HEK293T (cell line): ENCODE measurements around the gene SCLY.

ENCODE experiments used
- CTCF ChIA-PET: fragments of 350-600 bp; formaldehyde crosslinking; extraction: SDS; loops from one replicate; lab custom pipeline; 2021; ENCODE audit warnings: antibody characterized with exemption, inconsistent platforms; lab: Yijun Ruan, JAX
- POLR2A ChIA-PET: fragments of 350-600 bp; formaldehyde crosslinking; extraction: SDS; loops from one replicate; lab custom pipeline; 2020; ENCODE audit warnings: antibody characterized with exemption, inconsistent platforms; lab: Yijun Ruan, JAX
- DNase-seq: peaks from one replicate; pipeline ENCODE4 v3.0.0; 2012; ENCODE audit warnings: mixed read lengths; ENCODE audit errors: extremely low spot score
- ARNT ChIP-seq: fragments of 450-650 bp; IDR thresholded peaks from 2 replicates; pipeline ENCODE4 v1.6.1; 2017; ENCODE audit warnings: mild to moderate bottlenecking
- BHLHE40 ChIP-seq: fragments of 450-650 bp; IDR thresholded peaks from 2 replicates; pipeline ENCODE4 v1.6.1; 2016; ENCODE audit warnings: mild to moderate bottlenecking, moderate library complexity, borderline replicate concordance
- CTBP1 ChIP-seq: fragments of 450-650 bp; IDR thresholded peaks from 2 replicates; pipeline ENCODE4 v1.6.1; 2016; ENCODE audit warnings: borderline replicate concordance
- ELF4 ChIP-seq: fragments of 450-650 bp; IDR thresholded peaks from 2 replicates; pipeline ENCODE4 v1.6.1; 2017; ENCODE audit warnings: antibody characterized with exemption
- FOXA1 ChIP-seq: fragments of 450-650 bp; IDR thresholded peaks from 2 replicates; pipeline ENCODE4 v1.6.1; 2016; ENCODE audit warnings: mild to moderate bottlenecking
- FOXK2 ChIP-seq: fragments of 450-650 bp; IDR thresholded peaks from 2 replicates; pipeline ENCODE4 v1.6.1; 2016; ENCODE audit warnings: mild to moderate bottlenecking
- FOXM1 ChIP-seq: fragments of 450-650 bp; IDR thresholded peaks from 2 replicates; pipeline ENCODE4 v1.6.1; 2017; ENCODE audit warnings: mild to moderate bottlenecking, borderline replicate concordance
- HDGF ChIP-seq: fragments of 450-650 bp; IDR thresholded peaks from 2 replicates; pipeline ENCODE4 v1.6.1; 2017; ENCODE audit warnings: antibody characterized with exemption, borderline replicate concordance
- L3MBTL2 ChIP-seq: fragments of 450-650 bp; conservative IDR thresholded peaks from 2 replicates; pipeline ENCODE4 v1.6.1; 2016; ENCODE audit warnings: mild to moderate bottlenecking
- LEF1 ChIP-seq: fragments of 450-650 bp; IDR thresholded peaks from 2 replicates; pipeline ENCODE4 v1.6.1; 2017; ENCODE audit warnings: mild to moderate bottlenecking, borderline replicate concordance
- NFRKB ChIP-seq: fragments of 450-650 bp; IDR thresholded peaks from 2 replicates; pipeline ENCODE4 v1.6.1; 2016; ENCODE audit warnings: mild to moderate bottlenecking, moderate library complexity
- PKNOX1 ChIP-seq: fragments of 450-650 bp; IDR thresholded peaks from 2 replicates; pipeline ENCODE4 v1.6.1; 2016
- SP1 ChIP-seq: fragments of 450-650 bp; IDR thresholded peaks from 2 replicates; pipeline ENCODE4 v1.6.1; 2017
- SUZ12 ChIP-seq: fragments of 450-650 bp; IDR thresholded peaks from 2 replicates; pipeline ENCODE4 v1.6.1; 2016; ENCODE audit warnings: mild to moderate bottlenecking
- TARDBP ChIP-seq: fragments of 450-650 bp; IDR thresholded peaks from 2 replicates; pipeline ENCODE4 v1.6.1; 2016
- ZNF384 ChIP-seq: fragments of 450-650 bp; IDR thresholded peaks from 2 replicates; pipeline ENCODE4 v1.6.1; 2016

Gene SCLY

DNA sequence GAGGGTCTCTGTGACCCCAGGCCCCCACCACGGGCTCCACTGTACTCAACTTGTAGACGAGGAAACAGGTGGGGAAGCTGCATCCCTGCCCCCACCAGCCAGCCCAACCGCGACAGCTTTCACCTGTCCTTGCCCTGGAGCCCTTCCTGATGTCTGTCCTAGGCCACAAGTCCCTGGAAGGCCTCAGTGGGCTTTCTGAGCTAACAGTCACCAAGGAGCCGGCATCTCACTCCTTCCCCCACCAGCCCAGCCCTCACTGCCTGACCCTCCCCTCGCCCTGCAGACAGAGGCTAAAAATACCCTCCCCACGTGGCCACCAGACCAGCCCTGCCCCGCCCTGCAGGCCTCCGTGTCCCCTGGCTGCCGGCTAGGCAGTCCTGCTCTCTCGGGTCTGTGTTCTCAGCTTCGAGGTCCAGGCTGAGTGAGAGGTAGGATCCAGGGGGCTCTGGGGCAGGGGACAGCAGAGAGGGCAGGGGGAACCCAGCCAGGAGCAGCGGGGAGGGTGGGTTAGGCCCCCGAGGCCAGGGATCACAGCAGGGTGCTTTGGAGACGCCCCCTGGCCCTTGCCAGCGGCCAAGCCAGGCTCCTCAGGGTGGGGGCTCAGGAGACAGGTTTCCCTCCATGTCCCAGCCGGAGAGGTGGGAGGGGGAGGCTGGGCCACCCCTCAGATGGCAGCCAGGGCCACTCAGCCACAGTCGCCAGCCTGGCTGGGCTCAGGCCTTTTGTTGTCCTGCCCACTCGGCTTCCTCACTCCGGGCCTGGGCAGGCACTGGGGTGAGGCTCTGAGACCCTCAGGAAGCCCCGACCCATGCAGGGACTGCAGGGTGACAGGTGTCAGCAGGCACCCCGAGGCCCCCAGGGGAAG lies 77.8 kb downstream of the SCLY start, which contains the start of gene KLHL30:
Gene KLHL30 (plus strand): TSS at position 338 of the 865 bp plus-strand sequence. CDS start 2,087 bp downstream, outside the sequence.
- ChIA-PET CTCF (no interaction called here), POLR2A (no interaction called here)
- TF ChIP-seq ELF4 (no peak), FOXK2 (no peak), BHLHE40 (no peak), PKNOX1 (no peak), TARDBP (no peak), ARNT (no peak), FOXM1 (no peak), SUZ12 (no peak)
- no peak for DNase-seq

- POLR2A ChIA-PET, result no interaction called here
- CTCF ChIA-PET, result no interaction called here
- peak; percentile 66 for DNase-seq
- no peak for TF ChIP-seq NFRKB
- no peak for TF ChIP-seq ARNT
- TF ChIP-seq TARDBP, result no peak
- no peak for TF ChIP-seq FOXK2
- no peak for TF ChIP-seq LEF1
- no peak for TF ChIP-seq FOXM1
- no peak for TF ChIP-seq L3MBTL2
Measured at GRCh38 chr2:238139196-238140039, 78.6 kb downstream of the SCLY start.

- DNase-seq, result no peak
- TF ChIP-seq ARNT (no peak), SP1 (no peak), NFRKB (no peak), HDGF (no peak), TARDBP (no peak), ELF4 (no peak), ZNF384 (no peak), LEF1 (no peak), L3MBTL2 (no peak)
- POLR2A ChIA-PET, result interaction anchor here (0.6 kb wide), 1 partner anchor 99 kb away, joined by 3 read pairs; the partner anchor contains the start of gene HES6
- CTCF ChIA-PET, result no interaction called here
Measured at GRCh38 chr2:238140040-238140439, 79.2 kb downstream of the SCLY start.

DNA sequence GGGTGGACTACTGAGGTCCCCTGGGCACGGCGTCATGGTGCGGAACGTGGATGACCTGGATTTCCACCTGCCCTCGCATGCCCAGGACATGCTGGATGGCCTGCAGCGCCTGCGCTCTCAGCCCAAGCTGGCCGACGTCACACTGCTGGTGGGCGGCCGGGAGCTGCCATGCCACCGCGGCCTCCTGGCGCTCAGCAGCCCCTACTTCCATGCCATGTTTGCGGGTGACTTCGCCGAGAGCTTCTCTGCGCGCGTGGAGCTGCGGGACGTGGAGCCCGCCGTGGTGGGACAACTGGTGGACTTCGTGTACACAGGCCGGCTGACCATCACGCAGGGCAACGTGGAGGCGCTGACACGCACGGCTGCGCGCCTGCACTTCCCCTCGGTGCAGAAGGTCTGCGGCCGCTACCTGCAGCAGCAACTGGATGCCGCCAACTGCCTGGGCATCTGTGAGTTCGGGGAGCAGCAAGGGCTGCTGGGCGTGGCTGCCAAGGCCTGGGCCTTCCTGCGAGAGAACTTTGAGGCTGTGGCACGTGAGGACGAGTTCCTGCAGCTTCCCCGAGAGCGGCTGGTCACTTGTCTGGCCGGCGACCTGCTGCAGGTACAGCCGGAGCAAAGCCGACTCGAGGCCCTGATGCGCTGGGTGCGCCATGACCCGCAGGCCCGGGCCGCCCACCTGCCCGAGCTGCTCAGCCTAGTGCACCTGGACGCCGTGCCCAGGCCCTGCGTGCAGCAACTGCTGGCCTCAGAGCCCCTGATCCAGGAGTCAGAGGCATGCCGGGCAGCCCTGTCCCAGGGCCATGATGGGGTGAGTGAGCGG lies 80.1 kb downstream of the SCLY start:
- CTCF ChIA-PET, result no interaction called here
- no peak for TF ChIP-seq SUZ12
- no peak for TF ChIP-seq FOXA1
- no peak for TF ChIP-seq ELF4
- TF ChIP-seq L3MBTL2, result no peak
- TF ChIP-seq BHLHE40, result no peak
- no peak for TF ChIP-seq LEF1
- TF ChIP-seq SP1, result no peak
- TF ChIP-seq HDGF, result no peak
- no peak for TF ChIP-seq NFRKB
- TF ChIP-seq FOXK2, result no peak
- TF ChIP-seq ZNF384, result no peak
- no peak for TF ChIP-seq PKNOX1
- no peak for TF ChIP-seq CTBP1
- TF ChIP-seq ARNT, result no peak
- POLR2A ChIA-PET, result interaction anchor here (0.6 kb wide), 1 partner anchor 98 kb away, joined by 3 read pairs; the partner anchor contains the start of gene HES6
- no peak for DNase-seq

GRCh38 chr2:238141541-238142318 lies 80.9 kb downstream of the SCLY start:
- DNase-seq, result no peak
- CTCF ChIA-PET, result no interaction called here
- POLR2A ChIA-PET, result interaction anchor here (0.7 kb wide), 1 partner anchor 15 kb away, joined by 3 read pairs; no protein-coding TSS in a partner anchor
- no peak for TF ChIP-seq LEF1
- TF ChIP-seq FOXM1, result no peak
- no peak for TF ChIP-seq CTBP1
- no peak for TF ChIP-seq ELF4
- no peak for TF ChIP-seq ZNF384
- no peak for TF ChIP-seq PKNOX1
- no peak for TF ChIP-seq FOXK2
- TF ChIP-seq HDGF, result no peak
- TF ChIP-seq NFRKB, result no peak
